GM12878 (cell line): ENCODE measurements around the gene HDAC5. TPM values are rescaled to one million over a fixed set of nuclear protein-coding genes. Genes with fewer than 3 reads are reported as not detected.

Experiments
- BHLHE40 ChIP-seq, 2 experiments: fragments of 450-650 bp in 1 of 2; IDR thresholded peaks; 2 replicates each; pipeline ENCODE4 v1.6.1; 2011 to 2017; ENCODE audit warnings: low read depth in 2 of 2, borderline replicate concordance in 1 of 2, improper control_type of control experiment in 1 of 2, low read length in 1 of 2, mild to moderate bottlenecking in 1 of 2
- BMI1 ChIP-seq: fragments of 450-650 bp; IDR thresholded peaks from 2 replicates; pipeline ENCODE4 v1.6.1; 2016; ENCODE audit warnings: mild to moderate bottlenecking, moderate library complexity, borderline replicate concordance
- CREB1 ChIP-seq: IDR thresholded peaks from 2 replicates; pipeline ENCODE4 v1.6.1; 2012; ENCODE audit warnings: low read depth, mild to moderate bottlenecking, inconsistent platforms
- DPF2 ChIP-seq: fragments of 450-650 bp; IDR thresholded peaks from 2 replicates; pipeline ENCODE4 v1.6.1; 2017; ENCODE audit warnings: mild to moderate bottlenecking
- GATAD2B ChIP-seq: fragments of 450-650 bp; conservative IDR thresholded peaks from 2 replicates; pipeline ENCODE4 v1.6.1; 2017; ENCODE audit warnings: low read depth, mild to moderate bottlenecking, moderate library complexity
- IKZF1 ChIP-seq: fragments of 450-650 bp; conservative IDR thresholded peaks from 2 replicates; pipeline ENCODE4 v1.6.1; 2017; ENCODE audit warnings: antibody characterized with exemption, mild to moderate bottlenecking
- NR2C2 ChIP-seq: IDR thresholded peaks from 2 replicates; pipeline ENCODE4 v1.6.1; 2011; ENCODE audit warnings: borderline replicate concordance, low read depth; ENCODE audit not compliant: control insufficient read depth, insufficient read length
- POLR2A ChIP-seq: IDR thresholded peaks from 2 replicates; pipeline ENCODE4 v1.6.1; 2011; ENCODE audit warnings: low read depth, mild to moderate bottlenecking, low read length
- POLR2AphosphoS2 ChIP-seq: IDR thresholded peaks from 2 replicates; pipeline ENCODE4 v1.6.1; 2011; ENCODE audit warnings: low read depth, mild to moderate bottlenecking, low read length, improper control_type of control experiment, moderate library complexity
- RELA ChIP-seq: fragments of 450-650 bp; IDR thresholded peaks from 2 replicates; pipeline ENCODE4 v1.8.0; 2014; ENCODE audit warnings: borderline replicate concordance; ENCODE audit not compliant: partially characterized antibody
- SIX5 ChIP-seq: IDR thresholded peaks from 2 replicates; pipeline ENCODE4 v1.6.1; 2011; ENCODE audit warnings: mild to moderate bottlenecking, low read depth, low read length, moderate library complexity; ENCODE audit not compliant: severe bottlenecking
- SMARCA5 ChIP-seq: fragments of 450-650 bp; IDR thresholded peaks from 2 replicates; pipeline ENCODE4 v1.6.1; 2017; ENCODE audit warnings: mild to moderate bottlenecking
- SUPT20H ChIP-seq: IDR thresholded peaks from 2 replicates; pipeline ENCODE4 v1.6.1; 2011; ENCODE audit warnings: low read depth, mild to moderate bottlenecking, low read length, moderate library complexity, borderline replicate concordance; ENCODE audit not compliant: control insufficient read depth
- TARDBP ChIP-seq: IDR thresholded peaks from 2 replicates; pipeline ENCODE4 v1.6.1; 2016; ENCODE audit warnings: borderline replicate concordance
- YY1 ChIP-seq: IDR thresholded peaks from 2 replicates; pipeline ENCODE4 v1.6.1; 2011; ENCODE audit warnings: low read depth, mild to moderate bottlenecking, low read length
- ZNF207 ChIP-seq: fragments of 450-650 bp; IDR thresholded peaks from 2 replicates; pipeline ENCODE4 v1.6.1; 2014; ENCODE audit warnings: antibody characterized with exemption, mild to moderate bottlenecking, borderline replicate concordance
- polyA plus RNA-seq, 11 experiments: library from polyadenylated mRNA; depleted of rRNA in 4 of 11; unstranded in 6 of 11; stranded (reverse) in 5 of 11; fragments of >200 nt; fragmentation: Nextera tagmentation in 4 of 11; fragmentation: Illumina TruSeq in 1 of 11; extraction: Ambion mirVana in 4 of 11; extraction: Trizol in 1 of 11; gene quantifications; 1 replicate in 1 of 11; 2 replicates in 10 of 11; pipeline versions ENCODE4 v1.2.1 to v1.2.3, GENCODE V29; 2011 to 2016; ENCODE audit warnings: inconsistent platforms in 2 of 11, missing spikeins in 2 of 11, low read depth in 1 of 11
- total RNA-seq, 4 experiments: library from RNA; depleted of rRNA in 3 of 4; stranded (reverse); fragments of >200 nt in 3 of 4; fragmentation: Illumina TruSeq in 1 of 4; extraction: Trizol in 1 of 4; gene quantifications; 2 replicates each; pipeline versions ENCODE4 v1.2.1 to v1.2.3, GENCODE V29; 2013 to 2021
- TF ChIP-seq, protein P1 (sequence below): fragments of 450-650 bp; IDR thresholded peaks from 2 replicates; pipeline ENCODE4 v1.6.1; 2016; ENCODE audit warnings: mild to moderate bottlenecking, moderate library complexity, borderline replicate concordance
- TF ChIP-seq, protein P2 (sequence below): IDR thresholded peaks from 2 replicates; pipeline ENCODE4 v1.6.1; 2012; ENCODE audit warnings: low read depth, low read length, improper control_type of control experiment
- TF ChIP-seq, protein P3 (sequence below): fragments of 450-650 bp; IDR thresholded peaks from 2 replicates; pipeline ENCODE4 v1.6.1; 2016; ENCODE audit warnings: mild to moderate bottlenecking
- TF ChIP-seq, protein P4 (sequence below): fragments of 450-650 bp; IDR thresholded peaks from 2 replicates; pipeline ENCODE4 v1.6.1; 2017; ENCODE audit warnings: mild to moderate bottlenecking, moderate library complexity

HDAC5 gene
- total and polyA plus RNA-seq, 10 of the 15 experiments (the other 5 are each of a cell fraction or from before 2014, with no cell fraction given) = 1.1 to 58.0 (median 27.3) TPM

DNA sequence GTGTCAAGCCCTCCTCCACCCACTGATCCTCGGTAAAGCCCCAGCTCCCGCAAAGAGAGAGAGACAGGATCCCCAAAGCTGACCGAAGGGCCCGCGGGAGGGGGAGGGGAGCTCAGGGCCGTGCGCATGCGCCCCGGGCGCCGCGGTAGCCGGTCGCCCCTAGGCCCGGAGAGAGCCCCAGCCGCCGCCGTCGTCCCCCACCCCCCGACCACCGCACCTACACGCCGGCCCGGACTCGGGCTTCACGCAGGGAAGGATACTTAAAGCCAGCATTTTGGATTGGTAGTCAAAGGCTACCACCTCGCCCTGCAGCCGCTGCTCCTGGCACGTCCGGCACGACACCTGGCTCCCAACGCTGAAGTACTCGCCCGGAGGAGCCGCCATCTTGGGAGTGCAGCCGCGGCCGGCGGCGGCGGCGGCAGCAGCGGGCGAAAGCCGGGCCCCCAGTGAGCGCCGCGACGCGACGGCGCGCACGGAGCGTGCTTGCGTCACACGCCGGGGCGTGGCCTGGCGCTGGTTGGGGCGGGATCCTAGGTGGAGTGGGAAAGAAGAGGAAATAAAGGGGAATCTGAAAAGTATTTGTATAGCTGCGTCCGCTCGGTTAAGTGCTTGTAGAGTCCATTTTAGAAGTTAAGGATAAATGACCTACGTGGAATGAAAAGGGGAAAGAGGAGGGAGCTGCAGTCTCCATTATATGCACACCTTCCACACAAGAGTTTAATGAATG is 57.1 kb downstream of the HDAC5 start, which contains the start of gene LSM12 (continued):
- peak; percentile 84 for TF ChIP-seq POLR2A
- TF ChIP-seq YY1 = peak; percentile 96
- TF ChIP-seq GATAD2B = peak; percentile 85
- TF ChIP-seq TARDBP = no peak
- TF ChIP-seq RELA = peak; percentile 30
- TF ChIP-seq, protein P1, sequence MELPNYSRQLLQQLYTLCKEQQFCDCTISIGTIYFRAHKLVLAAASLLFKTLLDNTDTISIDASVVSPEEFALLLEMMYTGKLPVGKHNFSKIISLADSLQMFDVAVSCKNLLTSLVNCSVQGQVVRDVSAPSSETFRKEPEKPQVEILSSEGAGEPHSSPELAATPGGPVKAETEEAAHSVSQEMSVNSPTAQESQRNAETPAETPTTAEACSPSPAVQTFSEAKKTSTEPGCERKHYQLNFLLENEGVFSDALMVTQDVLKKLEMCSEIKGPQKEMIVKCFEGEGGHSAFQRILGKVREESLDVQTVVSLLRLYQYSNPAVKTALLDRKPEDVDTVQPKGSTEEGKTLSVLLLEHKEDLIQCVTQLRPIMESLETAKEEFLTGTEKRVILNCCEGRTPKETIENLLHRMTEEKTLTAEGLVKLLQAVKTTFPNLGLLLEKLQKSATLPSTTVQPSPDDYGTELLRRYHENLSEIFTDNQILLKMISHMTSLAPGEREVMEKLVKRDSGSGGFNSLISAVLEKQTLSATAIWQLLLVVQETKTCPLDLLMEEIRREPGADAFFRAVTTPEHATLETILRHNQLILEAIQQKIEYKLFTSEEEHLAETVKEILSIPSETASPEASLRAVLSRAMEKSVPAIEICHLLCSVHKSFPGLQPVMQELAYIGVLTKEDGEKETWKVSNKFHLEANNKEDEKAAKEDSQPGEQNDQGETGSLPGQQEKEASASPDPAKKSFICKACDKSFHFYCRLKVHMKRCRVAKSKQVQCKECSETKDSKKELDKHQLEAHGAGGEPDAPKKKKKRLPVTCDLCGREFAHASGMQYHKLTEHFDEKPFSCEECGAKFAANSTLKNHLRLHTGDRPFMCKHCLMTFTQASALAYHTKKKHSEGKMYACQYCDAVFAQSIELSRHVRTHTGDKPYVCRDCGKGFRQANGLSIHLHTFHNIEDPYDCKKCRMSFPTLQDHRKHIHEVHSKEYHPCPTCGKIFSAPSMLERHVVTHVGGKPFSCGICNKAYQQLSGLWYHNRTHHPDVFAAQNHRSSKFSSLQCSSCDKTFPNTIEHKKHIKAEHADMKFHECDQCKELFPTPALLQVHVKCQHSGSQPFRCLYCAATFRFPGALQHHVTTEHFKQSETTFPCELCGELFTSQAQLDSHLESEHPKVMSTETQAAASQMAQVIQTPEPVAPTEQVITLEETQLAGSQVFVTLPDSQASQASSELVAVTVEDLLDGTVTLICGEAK = no peak
- TF ChIP-seq ZNF207 = peak; percentile 92; the same call in 1 of the 2 replicates
- TF ChIP-seq NR2C2 = no peak
- TF ChIP-seq CREB1 = peak; percentile 82
- TF ChIP-seq, protein P2, sequence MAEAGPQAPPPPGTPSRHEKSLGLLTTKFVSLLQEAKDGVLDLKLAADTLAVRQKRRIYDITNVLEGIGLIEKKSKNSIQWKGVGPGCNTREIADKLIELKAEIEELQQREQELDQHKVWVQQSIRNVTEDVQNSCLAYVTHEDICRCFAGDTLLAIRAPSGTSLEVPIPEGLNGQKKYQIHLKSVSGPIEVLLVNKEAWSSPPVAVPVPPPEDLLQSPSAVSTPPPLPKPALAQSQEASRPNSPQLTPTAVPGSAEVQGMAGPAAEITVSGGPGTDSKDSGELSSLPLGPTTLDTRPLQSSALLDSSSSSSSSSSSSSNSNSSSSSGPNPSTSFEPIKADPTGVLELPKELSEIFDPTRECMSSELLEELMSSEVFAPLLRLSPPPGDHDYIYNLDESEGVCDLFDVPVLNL = no peak
- TF ChIP-seq BMI1 = no peak
- TF ChIP-seq SMARCA5 = peak; percentile 99
- TF ChIP-seq SUPT20H = no peak
- TF ChIP-seq SIX5 = peak; percentile 0
- TF ChIP-seq IKZF1 = peak; percentile 75
- TF ChIP-seq, protein P3, sequence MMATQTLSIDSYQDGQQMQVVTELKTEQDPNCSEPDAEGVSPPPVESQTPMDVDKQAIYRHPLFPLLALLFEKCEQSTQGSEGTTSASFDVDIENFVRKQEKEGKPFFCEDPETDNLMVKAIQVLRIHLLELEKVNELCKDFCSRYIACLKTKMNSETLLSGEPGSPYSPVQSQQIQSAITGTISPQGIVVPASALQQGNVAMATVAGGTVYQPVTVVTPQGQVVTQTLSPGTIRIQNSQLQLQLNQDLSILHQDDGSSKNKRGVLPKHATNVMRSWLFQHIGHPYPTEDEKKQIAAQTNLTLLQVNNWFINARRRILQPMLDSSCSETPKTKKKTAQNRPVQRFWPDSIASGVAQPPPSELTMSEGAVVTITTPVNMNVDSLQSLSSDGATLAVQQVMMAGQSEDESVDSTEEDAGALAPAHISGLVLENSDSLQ = peak; percentile 69
- TF ChIP-seq, protein P4, sequence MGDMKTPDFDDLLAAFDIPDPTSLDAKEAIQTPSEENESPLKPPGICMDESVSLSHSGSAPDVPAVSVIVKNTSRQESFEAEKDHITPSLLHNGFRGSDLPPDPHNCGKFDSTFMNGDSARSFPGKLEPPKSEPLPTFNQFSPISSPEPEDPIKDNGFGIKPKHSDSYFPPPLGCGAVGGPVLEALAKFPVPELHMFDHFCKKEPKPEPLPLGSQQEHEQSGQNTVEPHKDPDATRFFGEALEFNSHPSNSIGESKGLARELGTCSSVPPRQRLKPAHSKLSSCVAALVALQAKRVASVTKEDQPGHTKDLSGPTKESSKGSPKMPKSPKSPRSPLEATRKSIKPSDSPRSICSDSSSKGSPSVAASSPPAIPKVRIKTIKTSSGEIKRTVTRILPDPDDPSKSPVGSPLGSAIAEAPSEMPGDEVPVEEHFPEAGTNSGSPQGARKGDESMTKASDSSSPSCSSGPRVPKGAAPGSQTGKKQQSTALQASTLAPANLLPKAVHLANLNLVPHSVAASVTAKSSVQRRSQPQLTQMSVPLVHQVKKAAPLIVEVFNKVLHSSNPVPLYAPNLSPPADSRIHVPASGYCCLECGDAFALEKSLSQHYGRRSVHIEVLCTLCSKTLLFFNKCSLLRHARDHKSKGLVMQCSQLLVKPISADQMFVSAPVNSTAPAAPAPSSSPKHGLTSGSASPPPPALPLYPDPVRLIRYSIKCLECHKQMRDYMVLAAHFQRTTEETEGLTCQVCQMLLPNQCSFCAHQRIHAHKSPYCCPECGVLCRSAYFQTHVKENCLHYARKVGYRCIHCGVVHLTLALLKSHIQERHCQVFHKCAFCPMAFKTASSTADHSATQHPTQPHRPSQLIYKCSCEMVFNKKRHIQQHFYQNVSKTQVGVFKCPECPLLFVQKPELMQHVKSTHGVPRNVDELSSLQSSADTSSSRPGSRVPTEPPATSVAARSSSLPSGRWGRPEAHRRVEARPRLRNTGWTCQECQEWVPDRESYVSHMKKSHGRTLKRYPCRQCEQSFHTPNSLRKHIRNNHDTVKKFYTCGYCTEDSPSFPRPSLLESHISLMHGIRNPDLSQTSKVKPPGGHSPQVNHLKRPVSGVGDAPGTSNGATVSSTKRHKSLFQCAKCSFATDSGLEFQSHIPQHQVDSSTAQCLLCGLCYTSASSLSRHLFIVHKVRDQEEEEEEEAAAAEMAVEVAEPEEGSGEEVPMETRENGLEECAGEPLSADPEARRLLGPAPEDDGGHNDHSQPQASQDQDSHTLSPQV = 0 out of 2 replicates have a peak, but pooled peaks have one; percentile 17
- peak; percentile 59 for TF ChIP-seq POLR2AphosphoS2
- peak in 1 of 2 experiments; percentile 70; a peak in 2 of 4 replicates for TF ChIP-seq BHLHE40 (IDR thresholded peaks at IDR 0.05; ENCODE audit: borderline replicate concordance in 1 of 2, low read depth in 2 of 2, low read length in 1 of 2)
- TF ChIP-seq DPF2 = peak; percentile 79
